Loucy (cell line): ENCODE results near the gene LRRC55.

Experiments
- H2AFZ ChIP-seq: fragments of 200-600 bp; sonication (generic); 2 replicates; pipeline ENCODE4 v1.6.0; 2016; ENCODE audit warnings: antibody characterized with exemption, mild to moderate bottlenecking, low read length, moderate library complexity
- H3F3A ChIP-seq: fragments of 200-600 bp; 2 replicates; pipeline ENCODE4 v1.6.0; 2016; ENCODE audit warnings: antibody characterized with exemption, low read depth, mild to moderate bottlenecking
- H3K27me3 ChIP-seq: fragments of 200-600 bp; sonication (generic); 2 replicates; pipeline ENCODE4 v1.6.1; 2014; ENCODE audit warnings: low read length, mild to moderate bottlenecking; ENCODE audit not compliant: insufficient read depth, poor library complexity, severe bottlenecking
- H3K36me3 ChIP-seq: fragments of 200-600 bp; sonication (generic); 2 replicates; pipeline ENCODE4 v1.6.1; 2016; ENCODE audit warnings: low read length; ENCODE audit not compliant: insufficient read depth
- H3K4me1 ChIP-seq: fragments of 200-600 bp; sonication (generic); 2 replicates; pipeline ENCODE4 v1.5.1; 2014; ENCODE audit warnings: low read length, mild to moderate bottlenecking; ENCODE audit not compliant: insufficient read depth, poor library complexity, severe bottlenecking
- H3K4me2 ChIP-seq: fragments of 200-600 bp; sonication (generic); 2 replicates; pipeline ENCODE4 v1.6.0; 2014; ENCODE audit warnings: antibody characterized with exemption, low read length, low read depth, mild to moderate bottlenecking; ENCODE audit not compliant: poor library complexity, severe bottlenecking
- H3K4me3 ChIP-seq: fragments of 200-600 bp; sonication (generic); 2 replicates; pipeline ENCODE4 v1.5.1; 2014; ENCODE audit warnings: low read length, mild to moderate bottlenecking, mixed read lengths; ENCODE audit not compliant: poor library complexity, severe bottlenecking
- H3K79me2 ChIP-seq: fragments of 200-600 bp; sonication (generic); 2 replicates; pipeline ENCODE4 v1.6.1; 2014; ENCODE audit warnings: low read length; ENCODE audit not compliant: insufficient read depth
- H3K9ac ChIP-seq: fragments of 200-600 bp; sonication (generic); 2 replicates; pipeline ENCODE4 v1.6.0; 2014; ENCODE audit warnings: mild to moderate bottlenecking, low read depth, low read length, moderate library complexity; ENCODE audit not compliant: poor library complexity, severe bottlenecking
- H3K9me2 ChIP-seq: fragments of 200-600 bp; sonication (generic); replicated peaks from 2 replicates; pipeline ENCODE4 v1.6.1; 2016; ENCODE audit warnings: low read depth, low read length, mixed read lengths
- H3K9me3 ChIP-seq: fragments of 200-600 bp; sonication (generic); 2 replicates; pipeline ENCODE4 v1.6.1; 2014; ENCODE audit warnings: mild to moderate bottlenecking, antibody characterized with exemption, low read length, low read depth; ENCODE audit not compliant: insufficient read depth
- H4K20me1 ChIP-seq: fragments of 200-600 bp; sonication (generic); 2 replicates; pipeline ENCODE4 v1.6.0; 2014; ENCODE audit warnings: antibody characterized with exemption, low read length, mild to moderate bottlenecking; ENCODE audit not compliant: insufficient read depth, poor library complexity, severe bottlenecking
- EZH2phosphoT487 ChIP-seq: fragments of 200-600 bp; IDR thresholded peaks from 2 replicates; pipeline ENCODE4 v1.6.1; 2018; ENCODE audit warnings: antibody characterized with exemption, mild to moderate bottlenecking, moderate library complexity, borderline replicate concordance
- TF ChIP-seq, protein P1 (sequence below): fragments of 200-600 bp; sonication (generic); conservative IDR thresholded peaks from 2 replicates; pipeline ENCODE4 v1.5.1; 2014; ENCODE audit warnings: mild to moderate bottlenecking, antibody characterized with exemption, low read length

The LRRC55 gene

DNA sequence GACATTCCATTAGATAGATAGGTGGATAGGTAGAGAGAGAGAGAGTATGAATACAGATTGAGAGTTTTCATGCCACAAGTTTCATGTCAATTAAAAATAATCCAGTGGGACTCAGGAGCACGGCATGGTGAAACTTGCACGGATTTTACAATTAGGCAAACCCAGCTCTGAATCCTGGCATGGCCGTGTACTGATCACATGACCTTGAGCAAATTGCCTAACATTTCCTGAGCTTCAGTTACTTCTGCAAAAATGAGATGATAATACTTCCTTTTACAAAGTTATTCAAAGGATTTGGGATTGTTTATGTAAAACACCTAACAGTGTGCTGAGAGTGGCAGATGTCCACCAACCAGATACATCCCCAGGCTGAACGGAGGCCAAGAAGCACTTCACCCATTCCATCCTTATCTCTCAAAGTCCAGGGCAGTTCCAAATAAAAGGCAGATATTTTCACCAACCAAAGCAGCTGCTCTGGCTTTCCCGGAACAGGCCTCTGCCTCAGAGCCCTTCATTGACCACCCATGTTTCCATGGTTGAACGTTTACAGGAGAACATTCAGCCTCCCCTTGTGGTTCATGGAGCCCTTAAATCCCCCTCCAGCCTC lies 37.4 kb downstream of the LRRC55 start:
- H3K36me3 ChIP-seq: no peaks in the 10 kb centered on the region
- no peaks in the 10 kb centered on the region for H3K9me2 ChIP-seq
- no peak overlapping the region for H2AFZ ChIP-seq
- H3K4me1 ChIP-seq: peaks cover 7% of the 10 kb centered on the region
- H3K27me3 ChIP-seq: no peaks in the 10 kb centered on the region
- H4K20me1 ChIP-seq: no peaks in the 10 kb centered on the region
- no peak overlapping the region for H3K9ac ChIP-seq
- H3K9me3 ChIP-seq: no peaks in the 10 kb centered on the region
- TF ChIP-seq, protein P1, sequence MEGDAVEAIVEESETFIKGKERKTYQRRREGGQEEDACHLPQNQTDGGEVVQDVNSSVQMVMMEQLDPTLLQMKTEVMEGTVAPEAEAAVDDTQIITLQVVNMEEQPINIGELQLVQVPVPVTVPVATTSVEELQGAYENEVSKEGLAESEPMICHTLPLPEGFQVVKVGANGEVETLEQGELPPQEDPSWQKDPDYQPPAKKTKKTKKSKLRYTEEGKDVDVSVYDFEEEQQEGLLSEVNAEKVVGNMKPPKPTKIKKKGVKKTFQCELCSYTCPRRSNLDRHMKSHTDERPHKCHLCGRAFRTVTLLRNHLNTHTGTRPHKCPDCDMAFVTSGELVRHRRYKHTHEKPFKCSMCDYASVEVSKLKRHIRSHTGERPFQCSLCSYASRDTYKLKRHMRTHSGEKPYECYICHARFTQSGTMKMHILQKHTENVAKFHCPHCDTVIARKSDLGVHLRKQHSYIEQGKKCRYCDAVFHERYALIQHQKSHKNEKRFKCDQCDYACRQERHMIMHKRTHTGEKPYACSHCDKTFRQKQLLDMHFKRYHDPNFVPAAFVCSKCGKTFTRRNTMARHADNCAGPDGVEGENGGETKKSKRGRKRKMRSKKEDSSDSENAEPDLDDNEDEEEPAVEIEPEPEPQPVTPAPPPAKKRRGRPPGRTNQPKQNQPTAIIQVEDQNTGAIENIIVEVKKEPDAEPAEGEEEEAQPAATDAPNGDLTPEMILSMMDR: no peak
- TF ChIP-seq EZH2phosphoT487: no peak
- H3K79me2 ChIP-seq: no peaks in the 10 kb centered on the region
- no peak overlapping the region for H3K4me2 ChIP-seq
- H3F3A ChIP-seq: no peaks in the 10 kb centered on the region
- no peak overlapping the region for H3K4me3 ChIP-seq

DNA sequence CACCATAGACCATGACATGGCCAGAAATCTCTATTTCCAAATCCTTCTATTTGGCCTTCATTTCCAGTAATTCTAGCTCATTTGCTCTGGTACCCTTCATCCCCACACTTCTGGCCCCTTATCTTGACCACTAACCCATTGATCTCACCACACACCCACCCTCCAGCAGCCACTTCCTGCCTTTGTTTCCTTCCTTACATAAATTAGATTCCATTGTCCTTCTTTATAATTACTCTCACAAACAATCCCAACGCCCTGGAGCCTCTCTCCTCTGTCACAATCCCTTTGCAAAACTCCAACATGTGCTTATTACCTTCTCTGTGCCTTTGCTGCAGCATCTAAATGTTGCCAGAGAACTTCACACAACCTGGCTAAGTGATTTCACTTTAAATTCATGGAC lies 40.5 kb downstream of the LRRC55 start:
- H3K4me3 ChIP-seq: no peak overlapping the region
- H3K4me2 ChIP-seq: peak overlapping the region; percentile 6
- H3F3A ChIP-seq: no peaks in the 10 kb centered on the region
- no peaks in the 10 kb centered on the region for H3K9me2 ChIP-seq
- no peaks in the 10 kb centered on the region for H4K20me1 ChIP-seq
- H3K9ac ChIP-seq: no peak overlapping the region
- peaks cover 7% of the 10 kb centered on the region for H3K4me1 ChIP-seq
- no peaks in the 10 kb centered on the region for H3K79me2 ChIP-seq
- no peaks in the 10 kb centered on the region for H3K9me3 ChIP-seq
- no peak overlapping the region for H2AFZ ChIP-seq
- TF ChIP-seq EZH2phosphoT487: no peak
- TF ChIP-seq, protein P1: no peak
- H3K36me3 ChIP-seq: no peaks in the 10 kb centered on the region
- H3K27me3 ChIP-seq: no peaks in the 10 kb centered on the region

DNA sequence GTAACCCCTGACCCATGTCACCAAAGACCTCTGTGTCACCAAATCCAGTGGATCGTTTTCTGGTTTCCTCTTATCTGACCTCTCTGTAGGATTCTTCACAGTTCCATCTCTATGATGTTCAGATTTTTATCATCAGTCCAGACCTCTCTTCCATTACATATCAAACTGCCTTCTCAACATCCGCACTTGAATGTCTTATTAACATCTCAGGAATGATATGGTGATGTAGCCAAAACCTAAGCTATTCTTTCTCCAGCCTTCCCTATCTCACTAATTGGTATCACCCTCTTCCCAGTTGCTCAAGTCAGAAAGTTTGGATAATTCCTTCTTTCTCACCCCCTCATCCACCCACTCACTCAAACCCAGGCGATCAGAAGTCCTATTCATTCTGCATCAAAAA lies 41.8 kb downstream of the LRRC55 start:
- Histone ChIP-seq H3K9me2 (no peaks in the 10 kb centered on the region), H3K36me3 (no peaks in the 10 kb centered on the region), H3K27me3 (no peaks in the 10 kb centered on the region), H3K79me2 (no peaks in the 10 kb centered on the region), H2AFZ (no peak overlapping the region), H3K9ac (no peak overlapping the region), H3F3A (no peaks in the 10 kb centered on the region), H3K4me2 (no peak overlapping the region), H3K4me3 (no peak overlapping the region), H4K20me1 (no peaks in the 10 kb centered on the region), H3K4me1 (peaks cover 7% of the 10 kb centered on the region), H3K9me3 (no peaks in the 10 kb centered on the region)
- TF ChIP-seq, protein P1: no peak
- no peak for TF ChIP-seq EZH2phosphoT487
